GM12864 (cell line): Measurements from ENCODE around the gene OGFOD3.

Experiments
- DNase-seq: peaks from one replicate; pipeline ENCODE4 v3.0.0-alpha.2; 2011; ENCODE audit warnings: low read depth
- H3K4me3 ChIP-seq: 2 replicates; pipeline ENCODE4 v1.5.1; 2011; ENCODE audit warnings: mild to moderate bottlenecking, low read depth, low read length, control low read depth
- TF ChIP-seq, protein P1 (sequence below): IDR thresholded peaks from 2 replicates; pipeline ENCODE4 v1.5.1; 2011; ENCODE audit warnings: low read depth, mild to moderate bottlenecking, moderate library complexity, low read length, control low read depth, inconsistent platforms; ENCODE audit errors: missing control alignments

OGFOD3 gene

DNA sequence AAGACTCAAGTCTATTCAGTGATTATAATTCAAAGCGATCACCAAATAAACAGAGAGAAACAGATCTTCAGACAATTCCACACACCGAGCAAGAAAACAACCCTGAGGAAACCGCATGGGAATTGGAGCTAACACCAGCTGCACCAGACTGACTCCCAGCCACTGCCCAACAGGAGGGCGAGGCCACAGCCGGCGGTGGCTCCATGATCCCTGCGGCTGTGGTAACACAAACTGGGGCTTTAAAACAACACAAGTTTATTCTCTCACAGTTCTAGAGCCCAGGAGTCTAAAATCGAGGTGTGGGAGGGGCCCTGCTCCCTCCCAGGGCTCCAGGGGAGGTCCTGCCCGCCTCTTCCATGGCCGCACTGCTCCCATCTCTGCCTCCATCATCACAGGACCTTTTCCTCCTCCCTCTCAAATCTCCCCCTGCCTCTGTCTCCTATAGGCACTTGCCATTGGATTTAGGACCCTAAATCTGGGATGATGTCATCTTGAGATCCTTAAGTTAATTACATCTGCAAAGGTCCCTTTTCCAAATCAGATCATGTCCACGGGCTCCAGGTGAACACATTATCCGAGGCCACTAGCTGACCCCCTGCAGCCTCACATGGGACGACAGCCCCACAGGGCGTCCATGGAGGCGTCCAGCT, 10.0 kb downstream of the OGFOD3 start:
- TF ChIP-seq, protein P1, sequence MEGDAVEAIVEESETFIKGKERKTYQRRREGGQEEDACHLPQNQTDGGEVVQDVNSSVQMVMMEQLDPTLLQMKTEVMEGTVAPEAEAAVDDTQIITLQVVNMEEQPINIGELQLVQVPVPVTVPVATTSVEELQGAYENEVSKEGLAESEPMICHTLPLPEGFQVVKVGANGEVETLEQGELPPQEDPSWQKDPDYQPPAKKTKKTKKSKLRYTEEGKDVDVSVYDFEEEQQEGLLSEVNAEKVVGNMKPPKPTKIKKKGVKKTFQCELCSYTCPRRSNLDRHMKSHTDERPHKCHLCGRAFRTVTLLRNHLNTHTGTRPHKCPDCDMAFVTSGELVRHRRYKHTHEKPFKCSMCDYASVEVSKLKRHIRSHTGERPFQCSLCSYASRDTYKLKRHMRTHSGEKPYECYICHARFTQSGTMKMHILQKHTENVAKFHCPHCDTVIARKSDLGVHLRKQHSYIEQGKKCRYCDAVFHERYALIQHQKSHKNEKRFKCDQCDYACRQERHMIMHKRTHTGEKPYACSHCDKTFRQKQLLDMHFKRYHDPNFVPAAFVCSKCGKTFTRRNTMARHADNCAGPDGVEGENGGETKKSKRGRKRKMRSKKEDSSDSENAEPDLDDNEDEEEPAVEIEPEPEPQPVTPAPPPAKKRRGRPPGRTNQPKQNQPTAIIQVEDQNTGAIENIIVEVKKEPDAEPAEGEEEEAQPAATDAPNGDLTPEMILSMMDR: no peak
- no peak overlapping the region for H3K4me3 ChIP-seq
- DNase-seq: no peak

DNA sequence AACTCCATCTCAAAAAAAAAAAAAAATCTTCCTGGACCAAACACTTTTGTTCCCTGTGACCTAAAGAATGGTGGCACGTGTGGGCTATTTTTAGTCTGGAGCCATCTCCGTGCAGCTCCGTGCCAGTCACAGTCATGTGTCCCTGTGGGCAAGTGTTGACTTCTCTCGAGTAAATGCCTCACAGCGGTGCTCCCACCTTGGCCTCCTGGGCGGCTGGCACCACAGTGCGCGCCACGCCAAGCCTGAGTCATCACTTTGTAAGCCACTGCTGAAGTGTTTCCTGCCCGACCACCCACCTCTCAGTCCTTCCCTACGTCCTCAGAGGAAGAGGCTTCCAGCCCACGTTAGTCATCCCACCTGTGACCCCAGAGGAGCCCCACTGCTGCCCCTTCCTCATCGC, 11.1 kb downstream of the OGFOD3 start:
- DNase-seq: no peak
- H3K4me3 ChIP-seq: no peak overlapping the region
- TF ChIP-seq, protein P1: no peak

DNA sequence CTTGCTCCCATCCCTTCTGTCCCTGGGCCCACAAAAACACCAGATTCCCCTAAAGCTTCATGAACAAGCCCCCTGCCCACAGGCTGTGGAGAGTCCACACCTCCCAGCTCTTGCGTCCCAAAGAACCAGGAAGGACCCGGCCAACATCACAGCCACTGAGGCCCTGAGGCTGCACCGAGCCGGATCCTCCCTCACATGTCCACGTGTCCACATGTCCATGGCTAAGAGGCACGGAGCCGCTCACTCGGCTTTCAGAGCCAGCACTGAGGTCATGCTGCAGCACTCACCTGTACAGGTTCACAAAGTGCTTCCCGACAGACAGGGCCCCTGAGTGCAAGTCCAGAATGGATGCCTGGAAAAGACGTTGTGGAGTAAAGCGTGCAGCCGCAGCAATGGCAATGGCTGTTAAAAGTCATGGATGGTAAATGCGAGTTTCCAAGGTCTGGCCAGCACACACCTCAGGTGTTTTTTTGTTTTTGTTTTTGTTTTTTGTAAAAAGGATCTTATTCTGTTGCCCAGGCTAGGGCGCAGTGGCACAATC, 12.2 kb downstream of the OGFOD3 start:
- DNase-seq: no peak
- no peak overlapping the region for H3K4me3 ChIP-seq
- TF ChIP-seq, protein P1: no peak

DNA sequence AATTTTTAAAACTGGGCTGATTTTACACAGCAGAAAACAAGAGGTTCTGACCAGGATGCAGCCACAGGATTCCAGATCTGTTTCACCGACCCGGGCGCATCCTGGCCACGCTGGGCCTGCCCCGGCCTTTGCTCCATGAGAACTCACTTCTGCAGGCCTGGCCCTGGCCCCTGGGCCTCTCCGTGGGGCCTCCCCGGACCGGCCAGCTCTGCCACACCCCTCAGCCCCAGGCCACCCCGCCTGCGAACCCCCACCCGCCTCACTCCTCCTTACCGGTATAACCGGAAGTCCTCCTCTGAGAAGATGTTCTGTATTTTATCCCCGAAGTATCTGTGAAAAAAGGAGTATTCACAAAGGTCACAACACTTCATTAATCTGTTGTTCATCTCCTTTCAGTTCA, 13.3 kb downstream of the OGFOD3 start:
- DNase-seq: no peak
- TF ChIP-seq, protein P1: no peak
- H3K4me3 ChIP-seq: no peak overlapping the region

DNA sequence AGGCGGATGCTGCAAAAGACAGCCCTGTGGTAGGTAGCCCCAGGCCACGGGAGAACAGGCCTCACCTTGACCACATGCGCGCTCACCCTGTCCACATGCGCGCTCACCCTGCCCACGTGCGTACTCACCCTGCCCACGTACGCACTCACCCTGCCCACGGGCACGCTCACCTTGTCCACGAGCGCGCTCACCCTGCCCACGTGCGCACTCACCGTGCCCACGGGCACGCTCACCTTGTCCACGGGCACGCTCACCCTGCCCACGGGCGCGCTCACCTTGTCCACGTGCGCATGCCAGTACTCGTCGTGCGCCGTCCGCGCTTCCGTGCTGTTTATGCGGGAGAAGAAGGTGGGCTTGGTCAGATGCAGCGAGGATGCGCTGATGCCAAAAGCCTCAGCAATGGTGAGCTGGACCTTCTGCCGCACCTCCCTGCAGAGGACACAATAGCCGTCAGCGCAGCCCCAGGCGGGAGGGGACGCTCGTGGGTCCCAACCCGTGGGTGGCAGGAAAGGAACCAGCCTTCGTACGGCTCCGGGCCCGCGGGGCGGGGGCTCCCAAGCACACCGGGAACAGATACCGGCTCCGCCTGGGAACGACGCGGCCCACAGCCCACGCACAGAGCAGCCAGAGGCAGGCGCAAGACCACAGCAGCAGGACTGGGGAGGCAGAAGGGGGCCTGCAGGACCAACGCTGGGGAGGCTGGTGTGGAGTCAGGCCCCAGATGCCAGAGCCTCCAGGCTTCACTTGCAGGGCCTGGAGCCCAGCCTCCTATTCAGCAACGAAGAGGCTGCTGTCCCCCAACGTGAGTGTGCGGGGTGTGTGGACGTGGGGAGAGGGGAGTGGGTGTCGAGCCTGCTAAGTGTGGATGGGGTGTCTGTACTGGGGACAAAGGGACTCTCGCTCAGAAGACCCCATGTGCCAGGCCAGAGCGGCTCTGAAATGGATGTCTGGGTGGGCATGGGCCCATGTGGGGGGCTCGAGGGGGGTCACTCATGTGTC, 14.4 kb downstream of the OGFOD3 start:
- no peak overlapping the region for H3K4me3 ChIP-seq
- no peak for DNase-seq
- TF ChIP-seq, protein P1: no peak

DNA sequence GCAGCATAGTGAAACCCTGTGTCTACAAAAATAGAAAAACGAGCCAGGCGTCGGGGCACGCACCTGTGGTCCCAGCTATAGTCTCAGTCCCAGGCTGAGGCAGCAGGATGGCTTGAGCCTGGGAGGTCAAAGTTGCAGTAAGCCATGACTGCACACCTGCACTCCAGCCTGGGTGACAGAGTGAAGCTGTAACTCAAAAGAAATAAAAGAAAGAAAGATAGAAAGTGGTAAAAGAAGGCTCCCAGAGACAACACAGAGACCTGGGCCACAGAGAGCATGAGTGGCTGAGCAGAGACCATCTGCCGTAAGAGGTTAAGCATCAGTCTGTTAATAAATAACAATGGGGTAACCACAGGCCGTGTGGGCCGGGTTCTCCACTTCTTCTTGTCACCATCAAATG, 15.5 kb downstream of the OGFOD3 start:
- no peak overlapping the region for H3K4me3 ChIP-seq
- TF ChIP-seq, protein P1: no peak
- no peak for DNase-seq
